Activated CD4-positive, CD25-positive, alpha-beta regulatory T cell (primary cell): ENCODE data around the gene MEX3D.
"Not testable (repeated sequence)": the region's sequence is repeated elsewhere in the genome, so short reads cannot be mapped to it uniquely, and the experiment has no call there.

Experiments used
- DNase-seq, 4 experiments: peaks; one replicate each; lab custom pipeline; 2025; lab: John Stamatoyannopoulos, UW

Gene MEX3D

DNA sequence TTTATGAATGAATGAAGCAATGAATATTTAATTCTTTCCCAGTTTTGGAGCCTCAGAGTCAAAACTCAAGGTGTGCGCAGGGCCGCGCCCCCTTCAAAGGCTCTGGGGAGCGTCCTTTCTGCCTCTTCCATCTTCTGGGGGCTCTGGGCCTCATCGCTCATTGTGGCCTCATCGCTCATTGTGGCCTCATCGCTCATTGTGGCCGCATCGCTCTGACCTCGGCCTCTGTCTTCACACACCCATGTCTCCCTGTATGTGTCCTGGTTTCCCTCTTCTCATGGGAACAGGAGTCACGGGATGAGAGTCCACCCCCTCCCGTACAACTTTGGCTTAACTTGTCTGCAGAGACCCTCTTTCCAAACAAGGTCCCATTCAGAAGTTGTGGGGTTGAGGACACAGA is 3.2 kb upstream of the MEX3D start:
- no peak for DNase-seq

DNA sequence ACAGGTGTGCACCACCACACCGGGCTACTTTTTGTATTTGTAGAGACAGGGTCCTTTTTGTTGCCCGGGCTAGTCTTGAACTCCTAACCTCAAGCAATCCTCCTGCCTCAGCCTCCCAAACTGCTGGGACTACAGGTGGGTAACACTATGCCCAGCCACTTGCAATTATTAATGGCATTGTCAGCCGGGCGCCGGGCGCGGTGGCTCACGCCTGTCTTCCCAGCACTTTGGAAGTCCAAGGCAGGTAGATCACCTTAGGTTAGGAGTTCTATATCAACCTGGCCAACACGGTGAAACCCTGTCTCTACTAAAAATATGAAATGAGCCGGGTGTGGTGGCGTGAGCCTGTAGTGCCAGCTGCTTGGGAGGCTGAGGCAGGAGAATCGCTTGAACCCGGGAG is 2.7 kb upstream of the MEX3D start:
- DNase-seq, result no peak

GRCh38 chr19:1569997-1570396 is 1.9 kb upstream of the MEX3D start:
- no peak for DNase-seq

DNA sequence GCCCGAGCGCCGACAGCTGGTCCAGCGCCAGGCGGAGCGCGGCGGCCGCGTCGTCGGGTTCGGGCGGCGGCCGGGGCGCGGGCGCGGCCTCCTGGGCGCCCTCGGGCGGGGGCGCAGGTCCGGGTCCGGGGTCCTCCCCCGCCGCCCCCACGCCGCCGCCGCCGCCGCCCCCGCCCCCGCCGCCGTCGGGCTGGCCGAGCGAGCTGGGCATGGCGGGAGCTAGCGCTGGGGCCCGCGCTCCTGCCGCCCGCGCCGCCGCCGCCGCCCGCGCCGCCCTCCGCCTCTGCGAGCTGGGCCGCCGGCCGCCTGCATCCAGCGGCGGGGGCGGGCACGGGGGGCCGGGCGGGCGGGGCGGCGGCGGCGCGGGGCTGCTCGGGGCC is 287 bp downstream of the MEX3D start:
- no peak for DNase-seq

DNA sequence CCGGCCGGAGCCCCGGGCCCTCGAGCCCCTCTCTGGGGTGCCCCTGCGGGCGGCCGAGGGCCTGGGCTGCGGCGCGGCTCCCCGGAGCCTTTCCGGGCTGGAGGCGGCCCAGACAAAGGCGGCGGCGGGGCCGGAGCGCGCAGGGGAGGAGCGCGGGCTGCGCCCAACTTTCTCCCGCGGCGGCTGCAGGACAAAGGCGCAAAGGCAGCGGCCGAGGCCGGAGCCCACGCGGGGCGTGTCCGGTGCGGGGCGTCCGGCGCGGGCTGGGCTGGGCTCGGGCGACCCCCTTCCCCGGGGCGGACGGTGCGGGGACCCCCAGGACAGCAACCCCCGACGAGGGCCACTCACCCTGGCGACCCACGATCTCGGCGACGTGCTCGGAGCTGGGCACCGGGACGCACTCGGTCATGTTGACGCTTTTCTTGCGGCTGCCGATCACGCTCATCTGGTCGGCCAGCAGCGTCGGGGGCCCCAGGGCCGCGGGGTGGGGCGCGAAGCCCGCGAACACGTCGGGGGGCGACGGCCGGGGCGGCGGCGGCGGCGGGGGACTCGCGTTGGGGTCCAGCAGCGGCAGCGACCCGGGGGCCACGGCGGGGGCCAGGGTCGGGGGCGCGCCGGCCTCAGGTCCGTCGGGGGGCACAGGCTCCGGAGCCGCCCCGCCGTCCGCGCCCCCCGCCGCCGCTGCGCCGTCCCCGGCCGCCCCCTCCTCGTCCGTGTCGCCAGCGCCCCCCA is 843 bp downstream of the MEX3D start:
- no peak for DNase-seq

DNA sequence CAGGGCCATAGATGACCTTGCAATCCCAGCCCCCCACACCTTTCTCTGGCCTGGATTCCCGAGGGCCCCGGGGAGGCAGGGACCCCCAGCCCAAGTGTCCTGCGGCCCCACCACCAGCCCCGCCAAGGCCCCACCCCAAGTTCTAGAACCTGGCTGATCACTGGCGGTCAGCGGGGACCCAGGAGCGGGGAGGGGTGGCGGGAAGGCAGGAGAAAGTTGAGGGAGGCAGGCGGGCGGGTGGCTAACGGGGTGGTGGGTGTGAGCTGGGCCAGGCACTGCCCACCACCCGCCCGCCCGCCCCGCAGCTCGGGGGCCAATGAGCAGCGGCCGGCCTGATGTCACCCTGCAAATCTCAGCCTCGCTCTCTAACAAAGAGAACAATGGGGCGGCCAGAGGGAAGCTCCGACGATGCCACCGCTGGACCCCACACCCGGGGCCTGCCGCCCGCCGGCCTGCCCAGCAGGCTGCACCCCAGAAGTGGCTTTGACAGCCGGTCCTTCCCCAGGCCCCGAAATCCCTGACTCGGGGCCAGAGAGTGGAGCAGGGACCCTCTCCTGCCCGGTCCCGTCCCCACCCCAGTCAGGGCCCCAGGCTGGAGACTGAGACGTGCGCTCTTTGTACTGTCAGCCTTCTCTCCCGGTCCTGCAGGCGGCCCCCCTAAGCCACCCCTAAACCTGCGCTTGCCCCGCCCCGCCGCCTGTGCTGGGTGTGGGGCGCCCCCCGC is 1.6 kb downstream of the MEX3D start:
- DNase-seq, result no peak

GRCh38 chr19:1563251-1563650 is 4.9 kb downstream of the MEX3D start:
- no peak for DNase-seq

DNA sequence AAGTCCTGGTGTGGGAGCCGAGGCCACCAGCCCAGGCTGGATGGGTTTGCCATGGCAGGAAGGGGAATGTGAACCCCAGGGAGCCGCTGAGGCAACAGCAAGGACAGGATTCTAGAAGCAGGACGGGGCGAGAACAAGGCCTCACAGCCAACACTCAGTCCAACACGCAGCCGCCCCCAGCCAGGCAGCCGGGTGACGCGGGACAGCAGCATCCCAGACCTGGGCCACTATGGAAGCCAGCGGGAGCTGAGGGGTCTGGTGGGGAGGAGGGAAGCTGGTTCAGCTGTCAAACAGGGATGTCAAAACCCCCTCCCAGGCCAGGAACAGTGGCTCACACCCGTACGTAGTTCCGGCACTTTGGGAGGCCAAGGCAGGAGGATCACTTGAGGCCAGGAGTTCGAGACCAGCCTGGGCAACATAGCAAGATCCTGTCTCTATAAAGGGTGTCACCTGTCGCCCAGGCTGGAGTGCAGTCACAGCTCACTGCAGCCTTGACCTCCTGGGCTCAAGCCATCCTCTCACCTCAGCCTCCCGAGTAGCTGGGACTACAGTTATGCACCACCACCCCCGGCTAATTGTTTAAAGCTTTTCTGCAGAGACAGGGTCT is 6.8 kb downstream of the MEX3D start:
- DNase-seq, result no peak

- no peak for DNase-seq
These were observed 7.7 kb downstream of the MEX3D start for GRCh38 chr19:1560286-1560882.

DNA sequence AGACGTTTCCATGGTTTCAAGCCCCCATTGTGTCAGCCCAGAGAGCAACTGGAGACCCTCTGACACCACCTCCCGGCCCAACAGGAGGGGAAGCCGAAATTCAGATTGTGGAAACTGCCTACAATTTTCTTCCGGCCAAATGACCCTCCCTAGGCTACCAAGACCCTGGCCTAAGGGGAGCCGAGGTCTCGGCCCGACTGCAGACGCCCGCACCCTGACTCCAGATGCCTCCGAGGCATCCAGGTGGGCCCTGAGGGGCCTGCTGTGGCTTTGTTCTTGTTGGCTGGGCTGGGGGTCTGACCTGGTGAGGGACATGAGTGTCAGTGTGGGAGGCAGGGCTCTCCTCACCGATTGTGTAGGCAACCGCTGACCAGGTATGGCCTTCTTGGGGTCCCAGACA is 9.6 kb downstream of the MEX3D start:
- DNase-seq, result no peak

GRCh38 chr19:1556390-1557070 is 11.6 kb downstream of the MEX3D start:
- no peak for DNase-seq

DNA sequence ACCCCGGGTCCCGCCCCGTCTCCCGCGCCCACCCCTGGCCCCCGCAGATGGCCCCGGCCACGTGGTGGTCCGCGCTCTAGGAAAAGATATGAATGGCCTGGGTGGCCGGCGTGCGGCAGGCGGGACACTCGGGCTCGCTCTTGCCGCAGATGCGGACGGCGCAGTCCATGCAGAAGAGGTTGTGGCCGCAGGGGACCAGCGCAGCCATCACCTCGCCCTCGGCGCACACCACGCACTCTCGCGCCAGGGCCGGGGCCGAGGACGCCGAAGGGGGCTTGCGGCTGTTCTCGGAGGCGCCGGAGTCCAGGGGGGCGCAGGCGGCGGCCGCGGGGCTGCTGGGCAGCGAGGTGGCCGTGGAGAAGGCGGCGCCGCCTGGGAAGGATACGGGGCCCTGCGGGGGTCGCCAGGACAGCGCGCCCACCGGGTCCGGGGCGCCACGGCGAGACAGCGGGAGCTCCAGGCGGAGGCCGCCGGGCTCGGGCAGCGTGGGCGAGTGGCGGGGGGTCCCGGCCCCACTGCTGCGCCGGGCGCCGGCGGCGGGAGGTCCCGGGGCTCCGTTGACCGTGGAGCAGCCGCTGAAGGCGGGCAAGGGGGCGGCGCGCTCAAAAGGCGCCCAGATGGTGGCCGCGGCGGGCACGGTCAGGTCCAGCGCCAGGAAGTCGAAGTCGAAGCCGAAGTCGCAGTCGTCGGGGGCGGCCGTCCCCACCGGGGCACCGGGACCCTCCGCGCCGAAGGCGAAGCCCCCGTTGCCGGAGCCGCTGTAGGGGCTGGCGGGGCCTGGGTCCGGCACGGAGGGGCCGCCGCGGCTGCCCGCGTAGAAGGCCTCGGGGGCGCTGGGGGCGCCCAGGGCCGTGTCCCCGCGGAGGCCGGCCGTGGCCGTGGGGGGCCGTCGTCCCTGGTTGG is 12.4 kb downstream of the MEX3D start:
- no peak for DNase-seq

DNA sequence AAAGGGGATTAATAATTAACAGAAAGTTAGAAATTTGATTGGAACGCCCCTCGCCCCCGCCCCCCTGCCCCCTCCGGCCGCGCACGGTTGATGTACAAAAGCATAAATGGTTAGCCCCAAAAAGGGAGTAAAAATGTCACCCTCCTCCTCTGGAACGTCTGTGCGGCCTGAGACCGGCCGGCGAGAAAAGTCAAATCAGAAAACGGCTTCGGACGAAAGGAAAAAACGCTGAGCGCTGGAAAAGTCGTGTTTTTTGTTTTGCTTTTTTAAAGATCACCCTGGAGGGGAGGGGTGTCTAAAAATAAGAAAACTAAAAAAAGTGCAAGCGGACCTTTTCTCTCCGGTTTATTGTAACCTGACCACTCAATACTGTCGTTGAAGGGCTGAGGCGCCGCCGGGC is 13.2 kb downstream of the MEX3D start:
- DNase-seq, result no peak

DNA sequence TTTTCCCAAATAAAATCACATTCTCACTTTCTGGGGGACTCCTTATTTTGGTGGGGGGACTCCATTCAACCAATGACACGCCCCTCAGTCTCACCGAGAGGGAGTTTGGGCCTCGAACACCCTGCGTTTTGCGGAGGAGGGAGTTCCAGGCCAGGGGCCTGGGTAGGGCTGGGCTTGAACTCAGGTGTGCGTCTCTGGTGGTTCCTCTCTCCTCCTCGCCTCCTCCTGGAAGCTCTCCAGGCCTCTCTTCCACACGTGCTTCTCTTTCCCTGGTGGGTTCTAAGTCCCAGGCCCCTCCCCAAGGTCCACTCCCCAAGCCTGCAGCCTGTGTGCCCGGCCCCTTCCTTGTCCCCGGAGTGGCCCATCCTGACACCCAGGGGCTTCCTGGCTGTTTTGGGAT is 14.7 kb downstream of the MEX3D start:
- no peak for DNase-seq

DNA sequence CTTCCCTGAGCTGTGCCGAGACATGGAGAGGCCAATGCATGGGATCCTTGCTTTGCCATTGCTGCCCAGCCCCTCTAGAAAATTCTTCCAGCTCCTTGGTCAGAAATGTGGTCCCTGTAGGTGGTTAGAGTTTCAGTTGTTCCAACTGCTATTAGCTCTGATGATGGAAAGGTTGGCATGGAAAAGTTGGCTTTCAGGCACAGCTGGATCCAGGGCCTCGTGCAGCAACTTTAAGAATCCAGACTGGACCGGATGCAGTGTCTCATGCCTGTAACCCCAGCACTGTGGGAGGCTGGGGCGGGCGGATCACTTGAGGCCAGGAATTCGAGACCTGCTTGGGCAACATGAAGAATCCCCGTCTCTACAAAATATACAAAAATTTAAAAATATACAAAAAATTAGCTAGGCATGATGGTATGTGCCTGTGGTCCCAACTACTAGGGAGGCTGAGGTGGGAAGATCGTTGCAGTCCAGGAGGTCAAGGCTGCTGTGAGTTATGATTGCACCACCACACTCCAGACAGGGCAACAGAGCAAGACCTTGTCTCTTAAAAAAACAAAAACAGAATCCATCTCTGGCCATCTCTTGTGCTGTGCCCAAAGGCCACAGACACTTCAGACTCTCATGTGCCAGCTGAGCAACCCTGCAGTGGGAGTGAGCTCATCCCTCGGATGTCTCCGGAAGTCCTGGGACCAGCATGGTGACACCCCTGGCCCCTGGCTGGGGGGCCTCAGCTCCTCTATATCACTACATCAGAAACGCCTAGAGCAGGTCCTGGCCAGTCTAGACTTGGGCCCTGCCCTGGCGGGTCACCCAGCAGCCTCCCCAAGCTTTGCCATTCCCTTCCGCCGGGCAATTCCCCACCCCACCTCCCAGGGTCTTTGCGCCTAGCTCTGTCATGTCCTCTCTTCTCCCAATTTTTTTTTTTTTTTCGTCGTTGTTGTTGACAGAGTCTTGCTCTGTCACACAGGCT is 16.8 kb downstream of the MEX3D start:
- DNase-seq, result no peak

- no peak for DNase-seq
These were observed 18.7 kb downstream of the MEX3D start for GRCh38 chr19:1549332-1549945.

DNA sequence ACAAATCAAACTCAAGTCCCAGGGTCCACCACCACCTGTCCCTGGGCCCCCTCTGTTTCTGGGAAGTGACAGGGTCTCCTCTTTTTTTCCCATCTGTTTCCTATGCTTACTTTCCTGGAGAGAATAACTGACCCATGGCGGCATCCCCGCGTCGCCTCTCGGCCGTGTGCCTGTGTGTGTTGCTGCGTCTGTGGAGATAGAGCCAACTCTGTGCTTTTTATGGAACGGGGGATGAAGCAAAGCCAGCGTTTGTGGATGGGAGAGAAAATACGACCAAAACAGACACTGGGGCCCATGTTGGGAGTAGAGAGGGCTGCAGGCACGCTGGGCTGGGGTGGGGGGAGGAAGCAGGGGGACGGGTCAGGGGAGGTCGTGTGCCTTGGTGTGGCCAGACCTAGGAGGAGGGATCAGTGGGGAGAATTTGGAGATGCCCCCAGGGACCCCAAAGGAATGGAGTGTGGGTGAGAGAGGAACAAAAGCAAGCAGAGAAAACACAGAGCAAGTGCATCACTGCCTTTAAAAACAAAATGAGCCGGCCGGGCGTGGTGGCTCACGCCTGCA is 27.7 kb downstream of the MEX3D start:
- no peak for DNase-seq

- DNase-seq, result not testable (repeated sequence)
These were observed 28.4 kb downstream of the MEX3D start for GRCh38 chr19:1539749-1540148.

- no peak for DNase-seq
These were observed 29.1 kb downstream of the MEX3D start for GRCh38 chr19:1538978-1539377.
